ENCODE measurements around the gene JUP.

JUP gene

DNA sequence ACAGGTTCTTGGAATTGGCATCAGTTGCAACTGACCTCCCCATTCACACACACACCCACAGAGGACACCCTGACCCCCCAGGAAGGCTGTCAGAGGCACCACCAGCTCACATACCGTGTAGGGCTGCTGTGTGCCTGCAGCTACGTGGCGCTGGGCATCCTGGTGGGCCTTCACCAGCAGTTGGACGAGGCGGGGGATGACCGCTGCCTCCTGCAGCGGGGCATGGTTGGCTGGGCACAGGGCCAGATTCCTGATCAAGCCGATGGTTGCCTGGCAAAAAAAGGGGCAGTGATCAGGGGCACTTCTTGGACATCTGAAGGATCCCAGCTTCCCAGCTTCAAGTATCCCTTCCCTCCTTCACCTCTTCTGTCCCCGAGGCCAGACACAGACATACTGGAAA lies 27.9 kb downstream of the JUP start:
- DNase-seq (ENCODE audit: low read depth in 2 of 2): no peak

DNA sequence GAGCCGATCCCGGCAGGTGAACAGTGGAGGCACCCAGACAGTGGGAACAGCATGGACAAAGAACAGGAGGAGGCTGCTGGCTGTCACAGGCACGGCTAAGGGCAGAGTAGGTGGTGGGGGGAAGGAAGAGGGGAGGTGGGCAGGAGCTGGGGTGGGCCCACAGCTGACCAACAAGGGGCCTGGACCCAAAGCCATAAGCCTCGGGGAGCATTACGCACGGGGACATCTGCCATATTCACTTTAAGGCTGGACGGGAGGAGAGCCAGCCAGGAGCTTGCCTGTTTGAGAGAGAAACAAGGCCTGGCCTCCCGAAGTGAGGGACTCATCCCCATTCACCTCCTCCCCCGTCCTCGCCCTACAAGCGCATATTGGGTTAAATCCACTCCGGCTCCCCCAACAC lies 32.4 kb downstream of the JUP start:
- DNase-seq (ENCODE audit: low read depth in 2 of 2): no peak

- no peak for DNase-seq (ENCODE audit: low read depth in 2 of 2)
Measured at GRCh38 chr17:41751288-41751687, 35.2 kb downstream of the JUP start.

GRCh38 chr17:41750862-41751261 lies 35.6 kb downstream of the JUP start:
- DNase-seq (ENCODE audit: low read depth in 2 of 2): no peak

DNA sequence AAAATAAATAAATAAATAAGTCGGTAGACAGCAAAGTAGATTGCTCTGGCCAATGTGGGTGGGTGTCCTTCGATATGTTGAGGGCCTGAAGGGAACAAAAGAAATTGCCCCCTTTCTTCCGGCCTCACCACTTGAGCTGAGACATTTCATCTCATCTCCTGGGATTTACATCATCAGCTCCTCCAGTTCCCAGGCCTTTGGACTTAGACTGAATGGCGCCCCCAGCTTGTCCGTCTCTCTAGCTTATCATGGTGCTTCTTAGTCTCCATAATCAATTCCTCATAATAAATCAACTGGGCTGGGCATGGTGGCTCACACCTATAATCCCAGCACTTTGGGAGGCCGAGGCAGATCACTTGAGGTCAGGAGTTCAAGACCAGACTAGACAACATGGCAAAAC lies 38.2 kb downstream of the JUP start:
- DNase-seq (ENCODE audit: low read depth in 2 of 2): no peak

DNA sequence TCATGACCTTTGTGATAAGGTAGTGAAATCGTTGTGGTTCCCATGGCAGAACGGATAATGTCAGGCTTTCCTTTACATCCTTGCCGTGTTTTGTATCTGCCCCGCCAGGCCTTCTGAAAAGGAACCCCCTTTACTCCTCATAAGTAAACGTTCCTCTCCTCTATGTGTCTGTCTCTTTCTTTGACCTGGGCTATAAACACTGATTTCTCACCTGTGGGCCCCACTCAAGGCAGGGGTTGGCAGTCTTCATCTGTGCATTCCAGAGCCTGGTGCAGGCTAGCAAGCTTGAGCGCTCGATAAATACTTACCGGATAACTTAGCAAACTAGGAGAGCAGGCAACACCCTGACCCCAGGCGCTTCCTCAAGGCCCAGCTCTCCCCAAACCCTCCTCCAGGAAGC lies 44.8 kb downstream of the JUP start:
- DNase-seq (ENCODE audit: low read depth in 2 of 2): no peak

GRCh38 chr17:41740506-41740905 lies 46.0 kb downstream of the JUP start:
- no peak for DNase-seq (ENCODE audit: low read depth in 2 of 2)

GRCh38 chr17:41739661-41740352 lies 46.7 kb downstream of the JUP start:
- no peak for DNase-seq (ENCODE audit: low read depth in 2 of 2)

GRCh38 chr17:41738801-41739112 lies 47.8 kb downstream of the JUP start:
- no peak for DNase-seq (ENCODE audit: low read depth in 2 of 2)

GRCh38 chr17:41738077-41738800 lies 48.3 kb downstream of the JUP start:
- peak; percentile 62 to 73 for DNase-seq (ENCODE audit: low read depth in 2 of 2)

DNA sequence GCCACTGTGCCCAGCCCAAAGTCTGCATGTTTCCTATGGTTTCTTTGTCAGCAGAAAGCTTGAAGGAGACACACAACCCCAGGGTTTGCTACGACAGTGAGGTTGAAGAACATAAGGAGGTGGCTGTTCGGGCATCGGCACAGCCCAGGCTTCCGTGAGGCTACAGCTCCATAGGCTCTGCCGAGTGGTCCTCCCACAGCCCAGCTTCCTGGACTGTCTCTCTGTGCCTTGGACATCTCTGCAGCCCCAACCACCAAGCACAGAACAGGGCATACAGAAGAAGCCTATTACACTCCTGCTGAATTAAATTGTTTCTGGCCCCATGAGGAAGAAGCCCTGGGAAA lies 48.9 kb downstream of the JUP start:
- DNase-seq (ENCODE audit: low read depth in 2 of 2): no peak

DNA sequence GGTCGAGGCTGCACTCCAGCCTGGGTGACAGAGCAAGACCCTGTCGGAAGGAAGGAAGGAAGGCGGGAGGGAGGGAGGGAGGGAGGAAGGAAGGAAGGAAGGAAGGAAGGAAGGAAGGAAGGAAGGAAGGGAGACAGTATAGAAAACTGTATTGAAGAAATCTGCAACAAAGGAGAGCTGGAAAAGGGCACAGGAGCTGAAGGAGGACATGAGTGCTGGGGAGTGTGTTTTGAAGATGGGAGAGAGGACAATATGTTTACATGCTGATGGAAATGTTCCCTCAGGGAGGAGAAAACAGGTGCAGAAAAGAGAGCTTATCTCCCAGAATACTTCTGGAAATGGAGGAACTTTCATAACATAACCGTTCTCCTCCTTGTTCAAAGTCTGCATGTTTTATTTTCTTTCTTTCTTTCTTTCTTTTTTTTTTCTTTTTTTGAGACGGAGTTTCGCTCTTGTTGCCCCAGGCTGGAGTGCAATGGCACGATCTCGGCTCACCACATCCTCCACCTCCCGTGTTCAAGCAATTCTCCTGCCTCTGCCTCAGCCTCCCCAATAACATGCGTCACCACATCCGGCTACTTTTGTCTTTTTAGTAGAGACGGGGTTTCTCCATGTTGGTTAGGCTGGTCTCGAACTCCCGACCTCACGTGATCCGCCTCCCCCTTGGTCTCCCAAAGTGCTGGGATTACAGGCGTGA lies 49.4 kb downstream of the JUP start:
- no peak for DNase-seq (ENCODE audit: low read depth in 2 of 2)

DNA sequence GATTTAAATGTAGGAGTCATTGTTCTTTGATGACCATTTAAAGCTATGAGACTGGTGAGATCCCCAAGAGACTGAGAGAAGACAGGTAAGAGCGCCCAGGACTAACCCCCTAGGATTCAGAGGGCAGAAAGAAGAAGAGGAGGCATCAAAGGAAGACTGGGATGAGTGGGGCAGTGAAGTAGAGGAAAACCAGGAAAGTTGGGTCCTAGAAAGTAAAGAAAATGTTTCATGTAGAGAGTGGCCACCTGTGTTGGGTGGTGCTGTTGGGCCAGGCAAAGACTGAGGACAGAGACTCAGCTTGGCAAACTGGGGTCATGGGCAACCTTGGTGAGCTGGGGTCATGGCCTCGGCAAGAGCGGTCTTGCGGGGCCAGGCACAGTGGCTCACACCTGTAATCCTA lies 50.8 kb downstream of the JUP start:
- DNase-seq (ENCODE audit: low read depth in 2 of 2): no peak

DNA sequence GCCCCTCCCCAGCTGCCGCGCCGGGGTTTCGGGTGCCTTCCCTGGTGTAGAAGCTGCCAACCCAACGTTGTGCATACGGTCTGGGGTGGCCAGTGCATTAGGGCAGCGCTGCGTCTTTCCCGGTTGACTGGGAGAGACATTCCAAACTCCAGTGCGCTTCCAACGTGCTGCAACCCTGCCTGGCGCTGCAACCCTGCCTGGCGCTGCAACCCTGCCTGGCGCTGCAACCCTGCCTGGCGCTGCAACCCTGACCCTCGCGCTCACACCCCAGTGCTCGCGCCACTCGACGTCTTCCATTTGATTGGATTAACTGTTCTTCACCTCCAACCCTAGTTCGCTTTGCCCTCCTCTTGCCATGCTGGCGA lies 51.6 kb downstream of the JUP start:
- DNase-seq (ENCODE audit: low read depth in 2 of 2): no peak

DNA sequence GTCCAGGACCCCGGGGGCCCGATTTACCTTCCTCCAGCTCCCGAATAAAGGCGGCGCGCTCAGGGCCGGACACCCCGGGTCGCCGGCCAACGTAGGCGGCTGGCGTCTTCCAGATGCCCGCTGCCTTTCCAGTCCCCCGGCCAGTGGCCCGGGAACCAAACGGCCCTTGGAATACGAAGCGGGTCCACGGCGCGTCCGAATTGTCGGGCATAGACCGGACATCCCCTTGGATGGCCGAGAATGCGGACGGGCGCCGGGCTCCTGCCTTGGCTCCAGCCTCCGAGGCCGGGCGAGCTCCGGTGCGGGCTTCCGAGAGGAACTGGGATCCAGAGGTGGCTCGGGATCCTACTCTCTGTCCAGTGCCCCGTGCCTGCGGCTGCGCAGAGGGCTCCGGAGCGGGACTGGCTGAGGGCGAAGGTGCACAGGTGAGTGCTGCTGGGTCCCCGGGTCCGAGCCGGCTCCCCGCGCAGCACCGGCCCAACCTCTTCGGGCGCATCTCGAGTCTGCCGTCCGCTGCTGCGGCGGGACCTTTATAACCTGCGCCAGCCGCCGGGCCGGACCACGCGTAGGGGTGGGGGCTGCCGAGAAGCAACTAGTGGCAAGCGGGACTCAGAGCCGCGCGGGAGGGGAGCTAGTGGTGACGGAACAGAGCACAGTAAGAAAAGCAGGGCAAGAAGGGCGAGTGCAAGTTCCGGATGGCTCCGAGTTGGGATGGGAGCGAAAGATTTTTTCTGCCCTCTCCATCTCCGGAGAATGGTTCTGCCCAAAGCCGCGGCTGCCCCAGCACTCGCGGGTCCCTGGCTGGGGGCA lies 52.2 kb downstream of the JUP start, which contains the start of gene HAP1:
Gene HAP1 (minus strand): TSS at position 505 of the 810 bp plus-strand sequence. CDS start 9 bp downstream, at position 496.
- DNase-seq (ENCODE audit: low read depth in 2 of 2): no peak

DNA sequence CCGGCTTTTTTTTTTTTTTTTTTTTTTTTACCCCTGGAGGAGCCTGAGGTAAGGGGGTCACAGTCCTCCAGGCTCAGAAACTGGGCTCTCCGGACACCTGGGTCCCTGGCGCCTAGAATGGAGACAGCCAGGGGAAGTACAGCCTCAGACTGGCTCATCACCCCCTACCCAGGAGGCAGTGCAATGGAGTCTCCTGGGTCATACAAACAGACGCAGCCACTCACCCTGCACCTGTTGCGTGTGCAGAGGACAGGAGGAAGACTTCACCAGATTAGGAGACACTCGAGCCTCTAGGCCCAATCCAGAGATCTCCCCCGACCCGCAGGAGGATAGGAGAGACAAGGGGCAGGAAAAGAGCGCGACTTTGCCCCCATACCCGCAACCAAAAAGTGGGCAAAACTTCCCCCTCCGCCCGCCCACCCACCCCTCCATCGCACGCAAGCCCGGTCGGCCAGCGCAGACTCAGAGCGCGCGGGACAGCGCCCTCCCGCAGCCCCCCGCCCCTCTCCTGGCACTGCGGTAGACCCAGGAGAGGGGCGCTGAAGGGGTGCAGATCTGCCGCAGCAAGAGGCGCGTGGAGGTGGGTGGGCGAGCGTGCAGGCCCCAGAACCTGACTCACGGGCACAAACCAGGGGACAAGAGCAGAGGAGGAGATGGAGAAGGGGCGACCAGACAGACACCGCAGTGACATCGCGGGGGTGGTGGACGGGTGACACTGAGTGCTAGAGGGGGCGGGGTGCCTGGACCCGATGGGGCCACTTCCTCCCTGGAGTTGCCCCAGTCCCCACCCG lies 53.0 kb downstream of the JUP start:
- no peak for DNase-seq (ENCODE audit: low read depth in 2 of 2)

- DNase-seq (ENCODE audit: low read depth in 2 of 2): no peak
Measured at GRCh38 chr17:41731836-41732235, 54.7 kb downstream of the JUP start.

DNA sequence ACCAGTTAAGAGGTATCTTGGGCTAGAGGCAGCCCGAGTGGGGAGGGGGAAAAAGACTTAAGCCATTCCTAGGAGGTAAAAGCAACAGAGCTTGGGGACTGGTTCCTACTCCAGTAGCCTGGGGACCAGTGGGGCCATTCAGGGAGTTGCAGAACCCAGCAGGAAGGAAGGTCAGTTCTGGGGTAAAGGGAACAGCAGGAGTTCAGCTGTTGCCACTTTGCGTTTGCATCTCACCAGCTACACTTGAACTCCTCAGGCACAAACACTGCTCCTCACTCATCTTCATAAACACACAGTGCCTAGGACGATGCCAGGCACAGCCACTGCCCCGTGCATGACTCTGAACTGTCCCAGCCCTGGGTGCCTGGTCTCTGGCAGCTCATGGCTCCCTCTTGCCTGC lies 56.0 kb downstream of the JUP start:
- DNase-seq (ENCODE audit: low read depth in 2 of 2): no peak

- no peak for DNase-seq (ENCODE audit: low read depth in 2 of 2)
Measured at GRCh38 chr17:41728056-41728455, 58.5 kb downstream of the JUP start.

GRCh38 chr17:41725134-41725533 lies 61.4 kb downstream of the JUP start:
- no peak for DNase-seq (ENCODE audit: low read depth in 2 of 2)

GRCh38 chr17:41724476-41725050 lies 61.9 kb downstream of the JUP start:
- no peak for DNase-seq (ENCODE audit: low read depth in 2 of 2)

All from stimulated activated CD4-positive, alpha-beta T cell treated with anti-CD3 and anti-CD28 coated beads, Interleukin-15, amount 100 ng/mL, for 48 hours (primary cell).